Measurements from ENCODE around the gene ALDH16A1. TPM values are rescaled to one million over a fixed set of nuclear protein-coding genes. Genes with fewer than 3 reads are reported as not detected.

Gene ALDH16A1
- total RNA-seq, 4 donors from 2014 or later: 32.5 to 39.5 (median 34.2) TPM

- H3K4me3 ChIP-seq (replicated peaks in 1 of 3): no peak within 1 kb of the TSS
- DNase-seq: no peak
- 9 to 10% methylated on average over 25 to 29 of the region's 42 CpGs for WGBS, 2 donors
- peaks cover 52% of the 10 kb centered on the region for H3K27me3 ChIP-seq
- intact Hi-C loops (cut with DNase I): no loop called here
- H3K36me3 ChIP-seq: no peaks in the 10 kb centered on the region
- H3K4me1 ChIP-seq: peaks cover 7 to 29% of the 10 kb centered on the region in 2 donors
- H3K9me3 ChIP-seq: no peaks in the 10 kb centered on the region
- H3K27ac ChIP-seq: no peak within 1 kb of the TSS
- TF ChIP-seq CTCF (IDR thresholded peaks at IDR 0.05): no peak
- TF ChIP-seq POLR2A (IDR thresholded peaks at IDR 0.05): no peak
Observed at GRCh38 chr19:49423071-49423984, 29.7 kb upstream of the ALDH16A1 start, which contains the start of gene PTH2. Gene PTH2 (minus strand): TSS chr19:49423441. CDS start chr19:49423339, 102 bp downstream.

GRCh38 chr19:49423985-49424303 lies 29.1 kb upstream of the ALDH16A1 start:
- intact Hi-C loops (cut with DNase I): no loop called here
- 17 to 20% methylated on average over 3 of the region's 3 CpGs for WGBS, 2 donors
- Histone ChIP-seq H3K4me3 (replicated peaks in 1 of 3) (no peak overlapping the region), H3K27ac (no peak overlapping the region), H3K36me3 (no peaks in the 10 kb centered on the region), H3K27me3 (peaks cover 58% of the 10 kb centered on the region), H3K4me1 (peaks cover 9 to 31% of the 10 kb centered on the region in 2 donors), H3K9me3 (no peaks in the 10 kb centered on the region)
- DNase-seq: no peak
- TF ChIP-seq POLR2A (IDR thresholded peaks at IDR 0.05) (no peak), CTCF (IDR thresholded peaks at IDR 0.05) (no peak)

- peaks cover 59% of the 10 kb centered on the region for H3K27me3 ChIP-seq
- intact Hi-C loops (cut with DNase I): no loop called here
- H3K27ac ChIP-seq: no peak within 1 kb of the TSS
- no peaks in the 10 kb centered on the region for H3K36me3 ChIP-seq
- no peaks in the 10 kb centered on the region for H3K9me3 ChIP-seq
- TF ChIP-seq POLR2A (IDR thresholded peaks at IDR 0.05): no peak
- TF ChIP-seq CTCF (IDR thresholded peaks at IDR 0.05): no peak
- H3K4me1 ChIP-seq: peaks cover 9 to 31% of the 10 kb centered on the region in 2 donors
- WGBS, 2 donors: 48 to 55% methylated on average over 7 of the region's 7 CpGs
- DNase-seq: no peak
- no peak within 1 kb of the TSS for H3K4me3 ChIP-seq (replicated peaks in 1 of 3)
Observed at GRCh38 chr19:49425178-49425577, 27.8 kb upstream of the ALDH16A1 start, which contains the start of gene GFY. Gene GFY (plus strand): TSS chr19:49425388. CDS start chr19:49426431, 1,043 bp downstream.

GRCh38 chr19:49425922-49426592 lies 27.0 kb upstream of the ALDH16A1 start:
- Histone ChIP-seq H3K27me3 (peaks cover 59% of the 10 kb centered on the region), H3K4me3 (replicated peaks in 1 of 3) (no peak overlapping the region), H3K27ac (no peak overlapping the region), H3K36me3 (no peaks in the 10 kb centered on the region), H3K9me3 (no peaks in the 10 kb centered on the region), H3K4me1 (peaks cover 9 to 23% of the 10 kb centered on the region in 2 donors)
- WGBS, 2 donors: 4% methylated on average over 23 to 30 of the region's 30 CpGs
- TF ChIP-seq CTCF (IDR thresholded peaks at IDR 0.05) (no peak), POLR2A (IDR thresholded peaks at IDR 0.05) (no peak)
- intact Hi-C loops (cut with DNase I): no loop called here
- no peak for DNase-seq

GRCh38 chr19:49427339-49427738 lies 25.7 kb upstream of the ALDH16A1 start:
- Histone ChIP-seq H3K4me1 (peaks cover 9 to 16% of the 10 kb centered on the region in 2 donors), H3K27me3 (peaks cover 62% of the 10 kb centered on the region), H3K9me3 (no peaks in the 10 kb centered on the region), H3K4me3 (replicated peaks in 1 of 3) (no peak overlapping the region), H3K36me3 (no peaks in the 10 kb centered on the region), H3K27ac (no peak overlapping the region)
- no peak for DNase-seq
- intact Hi-C loops (cut with DNase I): no loop called here
- TF ChIP-seq CTCF (IDR thresholded peaks at IDR 0.05) (no peak), POLR2A (IDR thresholded peaks at IDR 0.05) (no peak)
- 46 to 70% methylated on average over 3 to 10 of the region's 12 CpGs for WGBS, 2 donors
